Measurements from ENCODE around the gene FOXP1. TPM values are rescaled to one million over a fixed set of nuclear protein-coding genes. Genes with fewer than 3 reads are reported as not detected.

FOXP1 gene
- total RNA-seq, 2 experiments from 2014 or later: 493 to 508 TPM

- no peak overlapping the region for H3K27ac Mint-ChIP-seq
- intact Hi-C loops (cut with DNase I, micrococcal nuclease): no loop called here
- Histone ChIP-seq H3K27me3 (ENCODE audit: control insufficient read depth in 1 of 2, insufficient read depth in 2 of 2, low read length in 2 of 2) (peaks cover 0 to 4% of the 10 kb centered on the region in 2 experiments), H3K9me3 (ENCODE audit: control insufficient read depth in 1 of 2, insufficient read depth in 1 of 2, low read length in 2 of 2) (no peaks in the 10 kb centered on the region), H3K4me1 (ENCODE audit: insufficient read depth, low read length) (no peaks in the 10 kb centered on the region), H3K36me3 (ENCODE audit: insufficient read depth, low read length) (no peaks in the 10 kb centered on the region), H3K4me3 (ENCODE audit: low read length) (no peak overlapping the region), H3K27ac (ENCODE audit: low read depth in 1 of 2, low read length in 2 of 2) (no peak overlapping the region)
- no peaks in the 10 kb centered on the region for H3K36me3 Mint-ChIP-seq (ENCODE audit: low read depth)
- TF ChIP-seq CTCF (IDR thresholded peaks at IDR 0.05): no peak
- no peaks in the 10 kb centered on the region for H3K9me3 Mint-ChIP-seq
- no peak for DNase-seq
- ChIA-PET CTCF (no interaction called here), POLR2A (no interaction called here)
- no peaks in the 10 kb centered on the region for H3K4me1 Mint-ChIP-seq (ENCODE audit: low read depth)
- H3K4me3 Mint-ChIP-seq: no peak overlapping the region
- peaks cover 7% of the 10 kb centered on the region for H3K27me3 Mint-ChIP-seq
- no peak for ATAC-seq (ENCODE audit: poor library complexity)
Observed at GRCh38 chr3:70914862-70915261, 668.7 kb downstream of the FOXP1 start.

- Histone ChIP-seq H3K9me3 (ENCODE audit: control insufficient read depth in 1 of 2, insufficient read depth in 1 of 2, low read length in 2 of 2) (no peaks in the 10 kb centered on the region), H3K36me3 (ENCODE audit: insufficient read depth, low read length) (no peaks in the 10 kb centered on the region), H3K27ac (ENCODE audit: low read depth in 1 of 2, low read length in 2 of 2) (no peak overlapping the region), H3K4me1 (ENCODE audit: insufficient read depth, low read length) (no peaks in the 10 kb centered on the region), H3K4me3 (ENCODE audit: low read length) (no peak overlapping the region), H3K27me3 (ENCODE audit: control insufficient read depth in 1 of 2, insufficient read depth in 2 of 2, low read length in 2 of 2) (peaks cover 0 to 4% of the 10 kb centered on the region in 2 experiments)
- CTCF ChIA-PET: no interaction called here
- no peak overlapping the region for H3K4me3 Mint-ChIP-seq
- intact Hi-C loops (cut with DNase I, micrococcal nuclease): no loop called here
- TF ChIP-seq CTCF (IDR thresholded peaks at IDR 0.05): no peak
- DNase-seq: no peak
- H3K27me3 Mint-ChIP-seq: peaks cover 13% of the 10 kb centered on the region
- ATAC-seq (ENCODE audit: poor library complexity): no peak
- no peaks in the 10 kb centered on the region for H3K4me1 Mint-ChIP-seq (ENCODE audit: low read depth)
- POLR2A ChIA-PET: no interaction called here
- H3K9me3 Mint-ChIP-seq: no peaks in the 10 kb centered on the region
- H3K27ac Mint-ChIP-seq: no peak overlapping the region
- H3K36me3 Mint-ChIP-seq (ENCODE audit: low read depth): no peaks in the 10 kb centered on the region
Observed at GRCh38 chr3:70911719-70912118, 671.8 kb downstream of the FOXP1 start.

GRCh38 chr3:70905491-70905890 is 678.0 kb downstream of the FOXP1 start:
- no peaks in the 10 kb centered on the region for H3K4me1 ChIP-seq (ENCODE audit: insufficient read depth, low read length)
- H3K36me3 ChIP-seq (ENCODE audit: insufficient read depth, low read length): no peaks in the 10 kb centered on the region
- H3K9me3 ChIP-seq (ENCODE audit: control insufficient read depth in 1 of 2, insufficient read depth in 1 of 2, low read length in 2 of 2): no peaks in the 10 kb centered on the region
- H3K9me3 Mint-ChIP-seq: no peaks in the 10 kb centered on the region
- H3K27me3 ChIP-seq (ENCODE audit: control insufficient read depth in 1 of 2, insufficient read depth in 2 of 2, low read length in 2 of 2): peaks cover 0 to 4% of the 10 kb centered on the region in 2 experiments
- ATAC-seq (ENCODE audit: poor library complexity) (no peak), DNase-seq (no peak)
- intact Hi-C loops (cut with DNase I, micrococcal nuclease): no loop called here
- H3K27ac ChIP-seq (ENCODE audit: low read depth in 1 of 2, low read length in 2 of 2): no peak overlapping the region
- peaks cover 5% of the 10 kb centered on the region for H3K27me3 Mint-ChIP-seq
- ChIA-PET CTCF (no interaction called here), POLR2A (no interaction called here)
- H3K36me3 Mint-ChIP-seq (ENCODE audit: low read depth): no peaks in the 10 kb centered on the region
- no peak for TF ChIP-seq CTCF (IDR thresholded peaks at IDR 0.05)
- H3K4me3 ChIP-seq (ENCODE audit: low read length): no peak overlapping the region
- H3K4me3 Mint-ChIP-seq: no peak overlapping the region
- H3K27ac Mint-ChIP-seq: no peak overlapping the region
- no peaks in the 10 kb centered on the region for H3K4me1 Mint-ChIP-seq (ENCODE audit: low read depth)

Small RNA genes within 50 kb of the gene (microRNA-seq; reads per million reads assigned to microRNA genes)
- 3.5 reads per million, percentile 18 among the genes with 10 or more reads in this experiment for gene MIR1284 (ENCODE audit: borderline microRNAs expressed, borderline replicate concordance)

Other genes with a start within 250 kb of the FOXP1 start
- gene EIF4E3, start 141.7 kb upstream of the FOXP1 start, total RNA-seq: 10 to 100 TPM; 48.2 to 50.4 TPM
- 1 to 10 TPM in 1 of 2 experiments, under 1 TPM in 1; 0.84 to 1.1 TPM for gene GPR27, start 170.1 kb upstream of the FOXP1 start, total RNA-seq
- gene PROK2, start 201.4 kb upstream of the FOXP1 start, total RNA-seq: 1 to 10 TPM; 1.3 to 1.4 TPM